Smooth muscle cell (in vitro differentiated cells): ENCODE measurements around the gene BCL11A. TPM values are rescaled to one million over a fixed set of nuclear protein-coding genes. Genes with fewer than 3 reads are reported as not detected.

Source experiments
- DNase-seq: peaks from one replicate; lab custom pipeline; 2025; ENCODE audit not compliant: unreplicated experiment; lab: John Stamatoyannopoulos, UW
- H2AFZ ChIP-seq: fragments of 200-600 bp; sonication (generic); 2 replicates; pipeline ENCODE4 v1.6.0; 2016; ENCODE audit warnings: antibody characterized with exemption, low read depth, mild to moderate bottlenecking
- H3F3A ChIP-seq: fragments of 200-600 bp; sonication (generic); 2 replicates; pipeline ENCODE4 v1.6.0; 2017; ENCODE audit warnings: antibody characterized with exemption, low read depth
- H3K27ac ChIP-seq: fragments of 200-600 bp; sonication (generic); 2 replicates; pipeline ENCODE4 v1.5.1; 2016; ENCODE audit warnings: low read depth, mild to moderate bottlenecking
- H3K27me3 ChIP-seq: fragments of 200-600 bp; sonication (generic); 2 replicates; pipeline ENCODE4 v1.6.1; 2016; ENCODE audit warnings: low read depth, mild to moderate bottlenecking
- H3K36me3 ChIP-seq: fragments of 200-600 bp; sonication (generic); 2 replicates; pipeline ENCODE4 v1.5.1; 2016; ENCODE audit warnings: low read depth
- H3K4me1 ChIP-seq: fragments of 200-600 bp; sonication (generic); 2 replicates; pipeline ENCODE4 v1.5.1; 2016; ENCODE audit warnings: low read depth
- H3K4me2 ChIP-seq: fragments of 200-600 bp; sonication (generic); 2 replicates; pipeline ENCODE4 v1.6.0; 2016; ENCODE audit warnings: mild to moderate bottlenecking
- H3K4me3 ChIP-seq: fragments of 200-600 bp; sonication (generic); 2 replicates; pipeline ENCODE4 v1.5.1; 2016; ENCODE audit warnings: mild to moderate bottlenecking
- H3K79me2 ChIP-seq: fragments of 200-600 bp; sonication (generic); 2 replicates; pipeline ENCODE4 v1.6.0; 2016; ENCODE audit warnings: low read depth, mild to moderate bottlenecking
- H3K9ac ChIP-seq: fragments of 200-600 bp; sonication (generic); 2 replicates; pipeline ENCODE4 v1.6.0; 2016; ENCODE audit warnings: low read depth
- H3K9me3 ChIP-seq: fragments of 200-600 bp; sonication (generic); replicated peaks from 2 replicates; pipeline ENCODE4 v1.5.1; 2016; ENCODE audit warnings: low read depth
- H4K20me1 ChIP-seq: fragments of 200-600 bp; sonication (generic); 2 replicates; pipeline ENCODE4 v1.6.0; 2016; ENCODE audit warnings: low read depth
- WGBS: methylation state at CpG from one replicate; pipeline ENCODE4 v1.1.7; 2016; ENCODE audit warnings: low lambda C conversion rate; 5-methylcytosine and 5-hydroxymethylcytosine counted together
- polyA plus RNA-seq: library from polyadenylated mRNA; unstranded; fragments of >200 nt; fragmentation: Nextera tagmentation; extraction: Ambion mirVana; gene quantifications from 2 replicates; pipeline ENCODE4 v1.2.1, GENCODE V29; 2016
- total RNA-seq: library from RNA; depleted of rRNA; stranded (reverse); fragments of >200 nt; gene quantifications from 2 replicates; pipeline ENCODE4 v1.2.3, GENCODE V29; 2014
- TF ChIP-seq, protein P1 (sequence below): fragments of 200-600 bp; sonication (generic); IDR thresholded peaks from 2 replicates; pipeline ENCODE4 v1.5.1; 2017; ENCODE audit warnings: borderline replicate concordance, mild to moderate bottlenecking, antibody characterized with exemption; ENCODE audit not compliant: insufficient read depth, poor library complexity, severe bottlenecking

Gene BCL11A
- total and polyA plus RNA-seq, 2 experiments from 2014 or later = 15.8 to 20.0 TPM

- TF ChIP-seq, protein P1, sequence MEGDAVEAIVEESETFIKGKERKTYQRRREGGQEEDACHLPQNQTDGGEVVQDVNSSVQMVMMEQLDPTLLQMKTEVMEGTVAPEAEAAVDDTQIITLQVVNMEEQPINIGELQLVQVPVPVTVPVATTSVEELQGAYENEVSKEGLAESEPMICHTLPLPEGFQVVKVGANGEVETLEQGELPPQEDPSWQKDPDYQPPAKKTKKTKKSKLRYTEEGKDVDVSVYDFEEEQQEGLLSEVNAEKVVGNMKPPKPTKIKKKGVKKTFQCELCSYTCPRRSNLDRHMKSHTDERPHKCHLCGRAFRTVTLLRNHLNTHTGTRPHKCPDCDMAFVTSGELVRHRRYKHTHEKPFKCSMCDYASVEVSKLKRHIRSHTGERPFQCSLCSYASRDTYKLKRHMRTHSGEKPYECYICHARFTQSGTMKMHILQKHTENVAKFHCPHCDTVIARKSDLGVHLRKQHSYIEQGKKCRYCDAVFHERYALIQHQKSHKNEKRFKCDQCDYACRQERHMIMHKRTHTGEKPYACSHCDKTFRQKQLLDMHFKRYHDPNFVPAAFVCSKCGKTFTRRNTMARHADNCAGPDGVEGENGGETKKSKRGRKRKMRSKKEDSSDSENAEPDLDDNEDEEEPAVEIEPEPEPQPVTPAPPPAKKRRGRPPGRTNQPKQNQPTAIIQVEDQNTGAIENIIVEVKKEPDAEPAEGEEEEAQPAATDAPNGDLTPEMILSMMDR = no peak
- DNase-seq = no peak
- Histone ChIP-seq H3K27ac (no peak overlapping the region), H3K9me3 (no peaks in the 10 kb centered on the region), H3K36me3 (no peaks in the 10 kb centered on the region), H3K4me3 (no peak overlapping the region), H2AFZ (no peak overlapping the region), H3K79me2 (peaks cover 87% of the 10 kb centered on the region), H3K27me3 (no peaks in the 10 kb centered on the region), H4K20me1 (peaks cover 94% of the 10 kb centered on the region), H3K4me2 (no peak overlapping the region), H3K4me1 (peaks cover 13% of the 10 kb centered on the region), H3F3A (no peaks in the 10 kb centered on the region), H3K9ac (no peak overlapping the region)
- WGBS = 81% methylated on average over 2 of the region's 2 CpGs
Observed at GRCh38 chr2:60497500-60497899, 56.0 kb downstream of the BCL11A start.

DNA sequence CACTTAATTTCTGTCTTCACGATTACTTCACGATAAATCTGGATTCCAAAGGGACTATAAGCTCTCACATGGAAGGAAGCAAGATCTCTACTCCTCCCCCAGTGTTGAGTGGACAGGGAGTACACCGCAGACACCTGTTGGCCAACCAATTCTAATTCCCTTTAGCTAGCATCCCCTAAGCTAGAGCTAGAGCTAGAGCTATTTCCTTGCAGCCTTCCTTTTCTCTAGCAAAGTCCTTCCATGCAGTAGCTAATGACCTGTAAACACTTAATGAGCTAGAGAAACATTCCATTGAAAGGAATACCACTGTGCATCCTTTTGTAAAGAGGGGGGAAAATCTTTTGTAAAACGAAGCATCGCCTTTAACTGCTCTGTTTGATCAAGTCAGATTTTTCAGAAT is 56.5 kb downstream of the BCL11A start:
- Histone ChIP-seq H3K27me3 (no peaks in the 10 kb centered on the region), H3K4me2 (no peak overlapping the region), H4K20me1 (peaks cover 94% of the 10 kb centered on the region), H3F3A (no peaks in the 10 kb centered on the region), H3K9ac (no peak overlapping the region), H2AFZ (no peak overlapping the region), H3K9me3 (no peaks in the 10 kb centered on the region), H3K79me2 (peaks cover 87% of the 10 kb centered on the region), H3K27ac (no peak overlapping the region), H3K4me1 (peaks cover 10% of the 10 kb centered on the region), H3K36me3 (no peaks in the 10 kb centered on the region), H3K4me3 (no peak overlapping the region)
- no peak for DNase-seq
- 92% methylated on average over 5 of the region's 5 CpGs for WGBS
- TF ChIP-seq, protein P1 = no peak

DNA sequence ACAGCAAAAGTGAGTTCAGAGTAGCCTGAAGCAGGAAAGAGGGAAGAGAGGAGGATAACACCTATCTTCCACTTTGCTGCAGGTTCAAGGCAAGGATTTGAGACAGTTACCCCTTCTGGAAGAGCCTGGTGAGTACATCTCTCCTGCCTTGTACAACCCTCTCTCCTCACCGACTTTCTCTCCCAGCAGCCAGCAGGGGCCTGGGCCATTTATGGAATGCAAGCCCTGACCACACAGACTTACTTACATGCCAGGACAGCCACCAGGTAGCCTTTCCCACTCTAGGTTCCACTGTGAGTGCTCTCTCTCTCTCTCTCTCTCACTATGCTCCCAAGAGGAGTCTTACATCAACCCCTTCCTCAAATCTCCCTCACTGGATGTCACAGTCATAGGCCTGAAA is 57.0 kb downstream of the BCL11A start:
- Histone ChIP-seq H4K20me1 (peaks cover 91% of the 10 kb centered on the region), H3F3A (no peaks in the 10 kb centered on the region), H3K27ac (no peak overlapping the region), H3K9me3 (no peaks in the 10 kb centered on the region), H3K4me3 (no peak overlapping the region), H3K36me3 (no peaks in the 10 kb centered on the region), H3K27me3 (no peaks in the 10 kb centered on the region), H2AFZ (no peak overlapping the region), H3K4me2 (no peak overlapping the region), H3K9ac (no peak overlapping the region), H3K4me1 (peaks cover 10% of the 10 kb centered on the region), H3K79me2 (peaks cover 87% of the 10 kb centered on the region)
- no peak for DNase-seq
- 86% methylated on average over 1 of the region's 1 CpG for WGBS
- TF ChIP-seq, protein P1 = no peak

- TF ChIP-seq, protein P1 = no peak
- peaks cover 10% of the 10 kb centered on the region for H3K4me1 ChIP-seq
- H3K27ac ChIP-seq = no peak overlapping the region
- no peak overlapping the region for H3K4me3 ChIP-seq
- H4K20me1 ChIP-seq = peaks cover 85% of the 10 kb centered on the region
- H3K9ac ChIP-seq = no peak overlapping the region
- peaks cover 89% of the 10 kb centered on the region for H3K79me2 ChIP-seq
- no peaks in the 10 kb centered on the region for H3K36me3 ChIP-seq
- DNase-seq = no peak
- no peaks in the 10 kb centered on the region for H3K9me3 ChIP-seq
- H2AFZ ChIP-seq = no peak overlapping the region
- 98% methylated on average over 6 of the region's 6 CpGs for WGBS
- H3K4me2 ChIP-seq = no peak overlapping the region
- no peaks in the 10 kb centered on the region for H3K27me3 ChIP-seq
- H3F3A ChIP-seq = no peaks in the 10 kb centered on the region
Observed at GRCh38 chr2:60495041-60495625, 58.3 kb downstream of the BCL11A start.
